ENCODE results near the gene KCNG4. TPM values are rescaled to one million over a fixed set of nuclear protein-coding genes. Genes with fewer than 3 reads are reported as not detected.
"Not testable (repeated sequence)": the region's sequence is repeated elsewhere in the genome, so short reads cannot be mapped to it uniquely, and the experiment has no call there.

The KCNG4 gene
- total RNA-seq, 2 donors from 2014 or later: not detected

DNA sequence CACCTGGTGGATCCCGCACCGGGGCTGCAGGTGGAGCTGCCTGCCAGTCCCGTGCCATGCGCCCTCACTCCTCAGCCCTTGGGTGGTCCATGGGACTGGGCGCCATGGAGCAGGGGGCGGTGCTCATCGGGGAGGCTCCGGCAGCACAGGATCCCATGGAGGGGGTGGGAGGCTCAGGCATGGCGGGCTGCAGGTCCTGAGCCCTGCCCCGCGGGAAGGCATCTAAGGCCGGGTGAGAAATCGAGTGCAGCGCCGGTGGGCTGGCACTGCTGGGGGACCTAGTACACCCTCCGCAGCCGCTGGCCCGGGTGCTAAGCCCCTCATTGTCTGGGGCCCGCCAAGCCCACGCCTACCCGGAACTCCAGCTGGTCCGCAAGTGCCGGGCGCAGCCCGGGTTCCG, 35.3 kb downstream of the KCNG4 start:
- H3K36me3 Mint-ChIP-seq; H3K27ac Mint-ChIP-seq; DNase-seq (ENCODE audit: low spot score in 2 of 2); ATAC-seq; H3K9me3 Mint-ChIP-seq: not testable (repeated sequence)

DNA sequence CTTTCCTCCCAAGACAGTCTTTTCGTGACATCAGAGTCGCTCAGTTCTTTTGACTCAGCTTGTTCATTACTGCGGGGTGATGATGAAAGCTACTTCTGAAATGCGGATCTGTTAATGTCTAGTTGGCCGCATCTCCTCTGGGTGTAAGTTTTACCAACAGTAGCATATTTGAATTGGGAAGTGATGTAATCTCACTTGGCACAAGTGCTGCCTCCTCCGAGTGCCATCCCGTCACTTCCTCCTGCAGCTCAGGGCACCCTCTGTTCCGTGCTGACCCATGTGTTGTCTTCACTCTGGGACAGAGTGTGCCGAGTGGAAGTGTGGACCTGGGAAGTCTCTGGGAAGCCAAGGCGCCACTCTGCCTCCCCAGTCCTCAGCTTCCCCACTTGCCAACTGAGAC, 40.0 kb downstream of the KCNG4 start:
- Mint-ChIP-seq H3K36me3 (no peaks in the 10 kb centered on the region), H3K27ac (no peak overlapping the region), H3K9me3 (no peaks in the 10 kb centered on the region)
- DNase-seq (ENCODE audit: low spot score in 2 of 2) (no peak), ATAC-seq (no peak)

DNA sequence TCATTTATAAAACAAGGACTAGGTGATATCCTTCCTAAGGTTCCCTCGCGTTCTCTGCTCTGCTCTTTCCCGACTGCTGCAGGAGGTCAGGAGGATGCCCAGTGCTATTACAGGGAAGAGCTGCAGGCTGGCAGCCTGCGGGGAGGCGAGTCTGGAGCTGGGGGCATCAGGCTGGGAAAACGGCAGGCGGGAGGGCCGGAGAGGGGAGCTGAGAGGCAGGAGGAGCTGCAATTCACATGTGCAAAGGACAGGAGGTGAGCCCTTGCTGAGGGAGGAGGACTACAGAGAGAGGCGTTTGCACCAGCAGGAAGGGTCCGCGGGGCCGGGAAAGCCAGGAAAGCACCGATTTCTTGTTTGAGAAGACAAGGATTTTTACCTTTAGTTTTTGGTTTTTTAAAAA, 40.7 kb downstream of the KCNG4 start:
- ATAC-seq (no peak), DNase-seq (ENCODE audit: low spot score in 2 of 2) (no peak)
- H3K36me3 Mint-ChIP-seq: no peaks in the 10 kb centered on the region
- no peaks in the 10 kb centered on the region for H3K9me3 Mint-ChIP-seq
- no peak overlapping the region for H3K27ac Mint-ChIP-seq

DNA sequence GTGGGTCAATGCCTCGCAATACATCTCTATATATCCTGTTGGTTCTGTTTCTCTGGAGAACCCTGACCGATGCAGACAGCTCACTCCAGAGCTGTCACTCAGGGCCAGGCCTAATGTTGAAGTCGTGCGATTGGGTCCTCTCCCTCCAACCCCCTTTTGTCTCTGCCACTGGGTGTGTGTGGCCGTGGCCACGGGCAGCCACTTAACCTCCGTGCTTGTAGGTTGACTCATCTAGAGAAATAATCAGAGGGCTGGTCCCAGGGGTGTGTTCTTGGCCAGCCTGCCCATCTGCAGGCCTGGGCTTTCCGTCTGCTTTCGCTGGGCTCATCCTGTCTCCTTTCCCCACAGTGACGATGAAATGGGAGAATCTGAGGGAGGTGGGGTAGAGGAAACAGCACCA, 41.4 kb downstream of the KCNG4 start:
- Mint-ChIP-seq H3K36me3 (no peaks in the 10 kb centered on the region), H3K27ac (peak overlapping the region in 1 of 2 donors; percentile 5), H3K9me3 (no peaks in the 10 kb centered on the region)
- ATAC-seq (no peak), DNase-seq (ENCODE audit: low spot score in 2 of 2) (no peak)

DNA sequence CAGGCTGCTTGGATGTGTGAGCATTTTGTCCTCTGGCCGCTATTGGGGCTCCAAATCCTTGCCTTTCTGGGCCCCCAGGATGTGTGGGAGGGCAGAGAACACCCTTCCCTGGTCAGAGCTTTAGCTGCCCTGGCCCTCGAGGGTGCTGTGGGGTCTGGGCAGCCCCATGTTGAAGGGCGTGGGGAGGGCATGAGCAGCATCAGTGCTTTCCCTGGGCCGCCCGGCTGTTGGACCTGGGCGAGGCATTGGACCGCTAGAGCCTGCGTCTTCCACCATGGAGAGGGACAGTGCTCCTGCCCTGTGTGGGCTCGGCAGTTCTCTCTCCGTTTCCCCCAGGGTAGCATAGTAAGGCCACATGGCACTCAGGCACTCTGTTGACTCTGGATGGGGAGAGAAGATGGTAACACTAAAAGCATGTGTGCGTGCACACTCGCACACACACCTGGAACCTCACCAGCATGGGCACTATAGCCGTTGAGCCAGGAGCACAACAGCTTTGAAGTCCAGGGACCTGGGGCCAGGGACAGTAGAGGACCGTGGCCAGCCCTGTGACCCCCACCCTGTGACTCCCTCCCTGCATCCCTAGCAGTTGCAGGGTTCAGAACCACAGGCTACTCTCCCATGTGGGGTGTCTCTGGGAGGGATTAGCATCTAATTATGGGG, 42.2 kb downstream of the KCNG4 start:
- ATAC-seq (no peak), DNase-seq (ENCODE audit: low spot score in 2 of 2) (peak in 1 of 2 donors; percentile 49)
- Mint-ChIP-seq H3K36me3 (no peaks in the 10 kb centered on the region), H3K9me3 (no peaks in the 10 kb centered on the region), H3K27ac (no peak overlapping the region)

DNA sequence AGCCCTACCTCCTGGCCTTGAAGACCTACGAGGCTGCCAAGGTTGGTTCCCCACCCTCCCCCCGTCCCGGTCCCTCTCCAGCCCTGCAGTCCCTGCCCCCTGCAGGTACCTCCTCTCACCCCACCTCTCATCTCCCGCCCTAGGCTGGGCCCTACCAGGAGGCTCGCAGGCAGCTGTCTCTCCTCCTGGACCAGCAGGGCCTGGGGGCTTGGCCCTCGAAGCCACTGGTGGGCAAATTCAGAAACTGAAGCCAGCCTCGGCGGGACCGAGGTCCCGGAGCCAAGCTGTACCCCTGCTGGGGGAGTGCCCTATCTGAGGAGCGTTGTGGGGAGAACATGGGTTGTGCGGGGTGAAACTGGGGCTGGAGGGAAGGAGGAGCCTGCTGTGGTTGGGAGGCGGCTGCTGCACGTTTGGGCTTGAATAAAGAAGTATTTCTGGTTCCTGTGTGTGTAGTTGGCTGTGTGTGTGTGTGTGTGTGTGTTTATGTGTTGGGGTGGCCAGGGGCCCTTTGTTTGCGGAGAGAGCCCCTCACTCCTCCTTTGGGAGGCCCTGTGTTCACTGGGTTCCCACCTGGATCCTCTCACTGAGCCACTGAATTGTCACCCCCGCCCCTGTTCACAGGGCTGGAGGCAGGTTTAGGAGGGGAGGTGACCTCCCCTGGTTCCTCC, 43.0 kb downstream of the KCNG4 start:
- no peak for ATAC-seq
- Mint-ChIP-seq H3K36me3 (no peaks in the 10 kb centered on the region), H3K27ac (peak overlapping the region in 1 of 2 donors; percentile 16), H3K9me3 (no peaks in the 10 kb centered on the region)
- no peak for DNase-seq (ENCODE audit: low spot score in 2 of 2)

DNA sequence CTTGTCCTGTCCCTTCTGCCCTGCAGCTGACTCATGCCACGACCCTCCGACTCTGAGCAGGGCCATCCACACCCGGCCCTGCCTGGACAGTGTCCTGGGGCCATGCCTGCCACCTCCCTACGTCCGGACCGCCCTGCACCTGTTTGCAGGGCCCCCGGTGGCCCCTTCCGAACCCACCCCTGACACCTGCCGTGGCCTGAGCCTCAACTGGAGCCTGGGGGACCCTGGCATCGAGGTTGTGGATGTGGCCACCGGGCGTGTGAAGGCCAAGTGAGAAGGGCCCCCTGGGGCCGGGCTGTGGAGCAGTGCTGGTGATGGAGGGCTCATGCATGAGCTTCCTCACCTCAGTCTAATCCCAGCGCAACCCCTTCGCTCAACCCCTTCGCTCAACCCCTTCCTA, 43.7 kb downstream of the KCNG4 start:
- ATAC-seq: no peak
- Mint-ChIP-seq H3K9me3 (no peaks in the 10 kb centered on the region), H3K27ac (no peak overlapping the region), H3K36me3 (no peaks in the 10 kb centered on the region)
- no peak for DNase-seq (ENCODE audit: low spot score in 2 of 2)

DNA sequence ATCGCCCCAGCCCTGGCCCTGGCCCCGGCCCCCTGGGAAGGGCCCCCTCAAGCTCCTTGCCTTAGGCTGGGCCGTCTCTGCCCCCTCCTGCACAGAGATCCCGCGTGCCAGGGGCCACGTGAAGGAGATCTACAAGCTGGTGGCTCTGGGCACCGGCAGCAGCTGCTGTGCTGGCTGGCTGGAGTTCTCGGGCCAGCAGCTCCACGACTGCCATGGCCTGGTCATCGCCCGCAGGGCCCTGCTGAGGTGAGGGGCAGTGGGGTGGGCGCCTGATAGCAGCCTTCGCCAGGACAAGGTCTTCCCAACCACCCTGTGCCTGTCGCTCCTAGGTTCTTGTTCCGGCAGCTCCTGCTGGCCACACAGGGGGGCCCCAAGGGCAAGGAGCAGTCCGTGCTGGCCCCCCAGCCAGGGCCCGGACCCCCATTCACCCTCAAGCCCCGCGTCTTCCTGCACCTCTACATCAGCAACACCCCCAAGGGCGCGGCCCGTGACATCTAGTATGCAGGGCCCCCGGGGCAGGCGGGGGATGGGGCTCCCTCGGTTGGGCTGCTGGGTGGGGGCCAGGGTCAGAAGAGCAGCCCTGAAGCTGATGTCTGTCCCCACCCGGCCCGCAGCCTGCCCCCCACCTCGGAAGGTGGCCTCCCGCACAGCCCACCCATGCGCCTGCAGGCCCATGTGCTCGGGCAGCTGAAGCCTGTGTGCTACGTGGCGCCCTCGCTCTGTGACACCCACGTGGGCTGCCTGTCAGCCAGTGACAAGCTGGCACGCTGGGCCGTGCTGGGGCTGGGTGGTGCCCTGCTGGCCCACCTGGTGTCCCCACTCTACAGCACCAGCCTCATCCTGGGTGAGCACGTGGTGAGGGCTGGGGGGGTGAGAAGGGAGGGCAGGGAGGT, 44.4 kb downstream of the KCNG4 start:
- no peak for ATAC-seq
- H3K9me3 Mint-ChIP-seq: no peaks in the 10 kb centered on the region
- no peaks in the 10 kb centered on the region for H3K36me3 Mint-ChIP-seq

DNA sequence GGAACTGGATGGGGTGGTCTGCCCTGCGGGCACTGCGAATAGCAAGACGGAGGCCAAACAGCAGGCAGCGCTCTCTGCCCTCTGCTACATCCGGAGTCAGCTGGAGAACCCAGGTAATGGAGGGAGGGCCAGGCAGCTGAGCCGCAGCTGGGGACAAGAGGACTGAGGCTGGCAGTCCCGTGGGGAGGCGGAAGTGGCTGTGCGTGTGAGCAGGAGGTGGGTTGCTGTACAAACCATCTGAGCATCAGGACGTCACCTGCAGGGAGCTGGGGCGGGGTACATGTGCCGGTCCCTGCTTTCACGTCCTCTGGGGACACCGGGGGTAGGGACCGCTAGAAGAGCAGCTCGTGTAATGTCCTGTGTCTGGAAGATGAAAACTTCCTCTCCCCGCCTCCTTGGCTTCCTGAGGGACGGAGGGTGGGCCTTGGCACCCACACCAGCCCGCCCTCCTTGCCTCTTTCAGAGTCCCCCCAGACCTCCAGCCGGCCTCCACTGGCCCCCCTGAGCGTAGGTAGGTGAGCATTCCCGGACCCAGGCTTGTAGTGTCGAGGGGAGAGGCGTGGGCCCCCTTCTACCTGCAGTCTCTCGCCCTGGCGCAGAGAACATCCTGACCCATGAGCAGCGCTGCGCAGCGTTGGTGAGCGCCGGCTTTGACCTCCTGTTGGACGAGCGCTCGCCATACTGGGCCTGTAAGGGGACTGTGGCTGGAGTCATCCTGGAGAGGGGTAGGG, 45.2 kb downstream of the KCNG4 start:
- peak overlapping the region; percentile 46 to 88 for H3K27ac Mint-ChIP-seq
- peak in 1 of 2 donors; percentile 33 for DNase-seq (ENCODE audit: low spot score in 2 of 2)
- H3K36me3 Mint-ChIP-seq: no peaks in the 10 kb centered on the region
- no peaks in the 10 kb centered on the region for H3K9me3 Mint-ChIP-seq
- peak; percentile 51 to 71 for ATAC-seq

More for the DNA sequence above, 44.4 kb downstream of the KCNG4 start:
- no peak for DNase-seq (ENCODE audit: low spot score in 2 of 2)
- H3K27ac Mint-ChIP-seq: no peak overlapping the region

DNA sequence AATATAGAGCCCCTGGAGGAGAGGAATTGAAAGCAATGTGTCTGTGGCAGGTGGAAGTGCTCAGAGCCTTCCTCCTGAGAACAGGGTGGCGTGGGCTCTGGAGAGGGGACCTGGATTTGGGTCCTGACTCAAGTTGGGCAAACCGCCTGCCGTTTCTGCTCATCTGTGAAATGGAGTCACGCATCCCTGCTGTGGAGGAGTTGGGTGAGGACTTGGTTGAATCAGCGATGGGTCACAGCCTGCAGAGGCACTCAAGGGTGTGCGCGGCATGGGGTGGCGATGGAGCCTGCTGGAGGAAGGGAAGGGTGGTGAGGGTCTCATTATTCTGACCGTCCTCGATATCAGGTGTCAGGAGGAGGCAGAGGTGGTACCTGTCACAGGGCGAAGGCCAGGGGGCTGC, 45.8 kb downstream of the KCNG4 start:
- Mint-ChIP-seq H3K9me3 (no peaks in the 10 kb centered on the region), H3K27ac (peak overlapping the region; percentile 55 to 88), H3K36me3 (no peaks in the 10 kb centered on the region)
- ATAC-seq: peak; percentile 34 to 39
- no peak for DNase-seq (ENCODE audit: low spot score in 2 of 2)

DNA sequence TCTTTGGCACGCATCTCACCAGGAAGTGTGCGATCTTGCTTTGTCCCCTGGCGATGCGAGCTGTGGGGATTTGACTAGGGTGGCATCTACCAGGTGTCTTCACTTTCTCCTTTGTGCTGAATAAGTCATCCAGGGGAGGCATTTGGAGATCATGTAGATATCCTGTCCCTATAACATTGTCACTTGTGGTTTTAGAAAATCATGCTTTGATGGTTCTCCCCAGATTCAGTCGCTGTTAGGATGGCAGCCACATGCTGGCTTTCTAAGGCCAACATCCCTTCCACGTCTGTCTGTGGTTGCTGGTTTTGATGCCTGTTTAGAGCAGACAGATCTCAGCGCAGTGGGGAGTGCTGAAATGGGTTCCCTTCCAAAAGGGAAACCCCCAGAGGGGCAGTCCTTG, 46.3 kb downstream of the KCNG4 start:
- ATAC-seq (peak; percentile 23 to 78), DNase-seq (ENCODE audit: low spot score in 2 of 2) (no peak)
- Mint-ChIP-seq H3K27ac (peak overlapping the region; percentile 55 to 88), H3K36me3 (no peaks in the 10 kb centered on the region), H3K9me3 (no peaks in the 10 kb centered on the region)

DNA sequence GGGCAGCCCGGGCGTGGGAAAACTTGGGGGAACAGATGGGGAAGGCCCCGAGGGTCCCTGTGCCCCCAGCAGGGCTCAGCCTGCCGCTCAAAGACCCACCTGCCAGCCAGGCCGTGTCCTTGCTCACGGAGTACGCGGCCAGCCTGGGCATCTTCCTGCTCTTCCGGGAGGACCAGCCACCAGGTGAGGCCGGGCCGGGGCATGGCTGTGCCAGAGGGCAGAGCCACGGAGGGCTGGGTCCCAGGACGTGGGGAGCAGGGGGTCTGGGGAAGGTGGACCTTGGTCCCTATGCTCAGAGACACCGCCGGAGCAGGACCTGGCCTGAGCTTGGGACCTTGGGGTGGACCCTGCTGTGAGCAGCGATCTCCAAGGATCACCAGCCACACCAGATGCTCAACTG, 48.3 kb downstream of the KCNG4 start:
- ATAC-seq (no peak), DNase-seq (ENCODE audit: low spot score in 2 of 2) (no peak)
- Mint-ChIP-seq H3K9me3 (no peaks in the 10 kb centered on the region), H3K36me3 (peaks cover 5% of the 10 kb centered on the region in 2 donors), H3K27ac (no peak overlapping the region)

DNA sequence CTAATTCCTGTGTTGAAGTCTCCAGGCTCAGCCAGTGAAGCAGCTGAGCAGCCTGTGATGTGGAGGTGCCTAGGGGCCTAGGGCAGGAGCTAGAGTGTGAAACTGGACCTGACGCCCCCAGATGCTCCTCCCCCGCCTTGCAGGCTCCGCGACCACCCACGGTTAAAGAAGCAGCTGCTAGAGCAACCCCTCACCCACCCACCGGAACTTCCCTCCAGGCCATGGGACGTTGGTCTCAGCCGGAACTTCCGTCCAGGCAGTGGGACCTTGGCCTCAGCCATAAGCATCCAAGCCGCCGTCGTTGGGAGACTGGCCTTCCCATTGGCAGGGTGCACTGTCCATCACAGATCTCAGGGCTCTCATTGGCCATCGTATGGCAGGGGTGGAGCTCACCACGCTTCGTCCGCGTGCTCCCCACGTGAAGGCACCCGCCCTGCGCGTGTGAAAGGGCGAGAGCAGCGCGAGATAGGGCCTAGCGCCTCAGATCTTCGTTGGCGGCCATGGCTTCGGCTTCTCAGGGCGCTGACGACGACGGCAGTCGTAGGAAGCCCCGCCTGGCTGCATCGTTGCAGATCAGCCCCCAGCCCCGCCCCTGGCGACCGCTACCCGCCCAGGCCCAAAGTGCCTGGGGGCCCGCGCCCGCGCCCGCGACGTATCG, 49.0 kb downstream of the KCNG4 start, which contains the start of gene ADAD2:
Gene ADAD2, plus strand, starts transcription at position 427 of the 658 bp plus-strand sequence. Its CDS starts 74 bp downstream, at position 501.
- DNase-seq (ENCODE audit: low spot score in 2 of 2): peak in 1 of 2 donors; percentile 25
- Mint-ChIP-seq H3K27ac (no peak within 1 kb of the TSS), H3K36me3 (peaks cover 5% of the 10 kb centered on the region in 2 donors), H3K9me3 (no peaks in the 10 kb centered on the region)
- ATAC-seq: no peak

DNA sequence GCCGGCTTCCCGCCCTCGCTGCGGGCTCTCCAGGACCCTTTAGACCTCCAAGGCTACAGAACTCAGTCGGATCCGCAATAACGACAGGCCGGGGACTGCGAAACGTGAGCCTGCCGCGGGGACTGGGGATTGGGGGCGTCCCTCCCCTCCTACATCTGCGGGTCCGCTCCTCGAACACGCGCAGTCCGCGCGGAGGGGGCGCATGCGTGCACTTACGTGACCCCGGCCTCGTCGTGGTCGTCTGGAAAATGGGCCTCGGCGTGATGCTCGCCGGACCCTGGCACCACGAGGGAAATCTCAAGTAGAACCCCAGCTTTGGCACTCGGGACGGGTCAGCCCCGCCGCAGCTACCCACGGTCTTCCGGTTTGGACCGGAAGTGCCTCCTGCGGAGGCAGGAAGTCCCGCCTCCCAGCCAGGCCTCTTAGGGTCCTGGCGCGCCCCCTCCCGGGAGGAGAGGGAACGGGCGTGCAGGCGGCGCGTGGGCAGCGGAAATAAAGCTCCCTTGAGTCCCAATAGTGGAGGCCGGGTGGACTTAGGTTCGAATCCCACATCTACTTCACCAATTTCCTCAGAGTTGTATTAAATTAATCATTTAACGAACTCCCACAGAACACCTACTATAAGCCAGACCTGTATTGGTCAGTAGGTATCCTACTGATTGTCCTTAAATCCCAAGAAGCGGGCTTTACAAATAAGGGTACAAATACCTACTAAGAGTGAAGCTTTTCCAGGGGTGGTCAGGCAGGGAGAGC, 53.0 kb downstream of the KCNG4 start, which contains the start of gene TAF1C:
Gene TAF1C, minus strand, starts transcription at position 373 of the 753 bp plus-strand sequence. CDS start 2,069 bp downstream, outside the sequence.
- Mint-ChIP-seq H3K27ac (peak within 1 kb of the TSS; percentile 95 to 98), H3K36me3 (peaks cover 5 to 19% of the 10 kb centered on the region in 2 donors), H3K9me3 (no peaks in the 10 kb centered on the region)
- peak; percentile 93 to 96 for DNase-seq (ENCODE audit: low spot score in 2 of 2)
- peak; percentile 96 to 98 for ATAC-seq

DNA sequence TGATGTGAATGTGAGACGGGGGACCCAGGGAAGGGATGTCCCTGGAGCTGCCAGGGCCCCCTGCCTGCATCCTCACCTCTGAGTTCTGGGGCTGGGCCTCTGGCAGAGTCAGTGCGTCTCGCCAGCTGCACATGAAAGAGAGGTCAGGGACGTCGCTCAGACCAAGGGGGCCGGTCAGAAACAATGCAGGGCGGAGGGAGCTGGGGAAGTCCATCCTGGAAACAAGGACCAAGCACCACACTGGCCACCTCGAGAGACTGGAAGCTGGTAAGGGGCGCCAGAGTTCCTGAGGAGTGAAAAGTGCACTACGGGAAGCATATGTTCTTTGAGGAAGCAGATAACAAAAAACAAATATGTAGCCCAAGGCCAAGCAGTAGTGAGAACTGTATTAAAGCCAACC, 55.0 kb downstream of the KCNG4 start:
- Mint-ChIP-seq H3K27ac (peak overlapping the region; percentile 82 to 95), H3K9me3 (no peaks in the 10 kb centered on the region), H3K36me3 (peaks cover 5 to 19% of the 10 kb centered on the region in 2 donors)
- no peak for ATAC-seq
- DNase-seq (ENCODE audit: low spot score in 2 of 2): no peak

Measured in activated naive CD4-positive, alpha-beta T cell treated with anti-CD3 and anti-CD28 coated beads, Interleukin-2, amount 50 U/mL, for 72 hours (primary cell).